Left colon (tissue), 2 donors: ENCODE data around the gene SPG11. TPM values are rescaled to one million over a fixed set of nuclear protein-coding genes. Genes with fewer than 3 reads are reported as not detected.
"Not testable (repeated sequence)": the region's sequence is repeated elsewhere in the genome, so short reads cannot be mapped to it uniquely, and the experiment has no call there.

ENCODE experiments used
- ATAC-seq: fragments of 200-7000 bp; cut with Tn5 transposase; one replicate; pipeline ENCODE4 v1.9.1; 2020; ENCODE audit warnings: mild to moderate bottlenecking, moderate library complexity
- DNase-seq, 2 donors: peaks; one replicate each; pipeline ENCODE4 v3.0.0-alpha.2; 2020
- intact Hi-C, 2 donors: fragments of 100-400 bp; cut with DNase I in 1 of 2; cut with micrococcal nuclease in 1 of 2; formaldehyde crosslinking; loops; one replicate each; pipeline versions ENCODE4 v1.11.2 to v1.14.0; 2022; cut with DNase I, micrococcal nuclease
- total RNA-seq, 2 donors: library from RNA; stranded (reverse); fragmentation: NEBNext Ultra II Directional; extraction: Animal tissue kit (Norgen Biotek cat#: 25700); gene quantifications; one replicate each; pipeline ENCODE4 v1.2.1, GENCODE V29; 2021
- donor health status: DM: no; HTN: no; CAD: no.
- donor health status: DM: yes; HTN: yes; CAD: no.

Gene SPG11
- total RNA-seq, 2 donors from 2014 or later: 90.7 to 113 TPM

GRCh38 chr15:44541282-44541958, 122.0 kb downstream of the SPG11 start:
- intact Hi-C loops: no loop called here

GRCh38 chr15:44537735-44538240, 125.7 kb downstream of the SPG11 start:
- DNase-seq (no peak), ATAC-seq (no peak)
- intact Hi-C loops: no loop called here

More at GRCh38 chr15:44541282-44541958, 122.0 kb downstream of the SPG11 start:
- no peak for ATAC-seq
- DNase-seq: no peak

GRCh38 chr15:44536962-44537734, 126.3 kb downstream of the SPG11 start, which contains the start of gene EIF3J:
Gene EIF3J, plus strand, starts transcription at chr15:44537147. Its CDS starts 48 bp downstream, at chr15:44537195.
- DNase-seq (peak; percentile 94 to 96), ATAC-seq (peak; percentile 84)
- intact Hi-C loops: no loop called here

GRCh38 chr15:44536302-44536961, 127.0 kb downstream of the SPG11 start:
- intact Hi-C loops: no loop called here
- ATAC-seq: peak; percentile 80
- peak; percentile 90 to 92 for DNase-seq

DNA sequence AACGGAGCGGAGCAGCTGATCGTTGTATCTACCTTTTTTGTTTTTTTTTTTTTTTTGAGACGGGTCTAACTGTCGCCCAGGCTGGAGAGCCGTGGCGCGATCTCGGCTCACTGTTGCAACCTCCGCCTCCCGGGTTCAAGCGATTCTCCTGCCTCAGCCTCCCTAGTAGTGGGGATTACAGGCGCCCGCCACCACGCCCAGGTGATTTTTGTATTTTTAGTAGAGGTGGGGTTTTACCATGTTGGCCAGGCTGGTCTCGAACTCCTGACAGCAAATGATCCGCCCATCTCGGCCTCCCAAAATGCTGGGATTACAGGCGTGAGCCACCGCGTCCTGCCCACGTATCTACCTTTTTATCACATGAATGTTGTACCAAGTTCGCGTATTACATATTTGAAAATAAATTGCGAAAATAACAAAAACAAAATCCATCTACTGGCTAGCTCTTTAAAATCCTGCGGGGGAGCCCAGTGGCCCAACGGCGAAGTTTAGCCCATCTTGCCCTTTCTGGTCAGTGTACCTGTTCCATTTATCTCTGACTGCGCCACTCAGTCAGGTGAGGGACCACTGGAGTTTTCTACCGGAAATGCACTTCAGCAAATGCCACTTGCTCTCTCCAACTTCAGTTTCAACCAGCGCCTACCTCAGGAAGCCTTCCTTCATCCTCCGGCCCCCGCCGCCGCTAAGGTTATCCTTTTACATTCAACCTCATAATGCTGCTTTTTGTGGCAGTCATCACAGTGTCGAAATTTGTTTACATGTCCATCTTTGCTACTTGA, 127.8 kb downstream of the SPG11 start:
- peak; percentile 33 to 52 for DNase-seq
- intact Hi-C loops: no loop called here
- peak; percentile 7 for ATAC-seq

- ATAC-seq: no peak
- intact Hi-C loops: no loop called here
- no peak for DNase-seq
These were observed 128.4 kb downstream of the SPG11 start for GRCh38 chr15:44535092-44535491.

GRCh38 chr15:44532689-44533088, 130.8 kb downstream of the SPG11 start:
- ATAC-seq: no peak
- intact Hi-C loops: no loop called here
- no peak for DNase-seq

- ATAC-seq, intact Hi-C loops, DNase-seq: not testable (repeated sequence)
These were observed 131.2 kb downstream of the SPG11 start for GRCh38 chr15:44532275-44532674.

- DNase-seq (no peak), ATAC-seq (no peak)
- intact Hi-C loops: no loop called here
These were observed 132.8 kb downstream of the SPG11 start for GRCh38 chr15:44530653-44531052.

- DNase-seq: no peak
- no peak for ATAC-seq
- intact Hi-C loops: no loop called here
These were observed 133.4 kb downstream of the SPG11 start for GRCh38 chr15:44529864-44530604.

GRCh38 chr15:44527241-44527640, 136.2 kb downstream of the SPG11 start:
- DNase-seq: no peak
- intact Hi-C loops: no loop called here

GRCh38 chr15:44525018-44525417, 138.4 kb downstream of the SPG11 start:
- intact Hi-C loops: no loop called here
- ATAC-seq (no peak), DNase-seq (no peak)

More at GRCh38 chr15:44527241-44527640, 136.2 kb downstream of the SPG11 start:
- no peak for ATAC-seq

DNA sequence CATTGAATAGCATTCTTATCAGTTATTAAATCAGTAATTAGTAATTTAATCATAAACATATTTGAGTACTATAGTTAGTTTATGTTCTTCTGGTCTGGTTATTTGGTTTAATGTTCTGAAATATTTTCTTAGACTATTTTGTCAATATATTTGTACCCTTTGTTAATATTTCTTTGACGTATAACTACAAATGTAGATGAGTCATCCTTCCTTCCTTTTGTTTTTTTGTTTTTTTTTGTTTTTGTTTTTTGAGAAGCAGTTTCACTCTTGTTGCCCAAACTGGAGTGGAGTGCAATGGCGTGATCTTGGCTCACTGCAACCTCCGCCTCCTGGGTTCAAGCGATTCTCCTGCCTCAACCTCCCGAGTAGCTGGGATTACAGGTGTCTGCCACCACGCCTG, 143.9 kb downstream of the SPG11 start:
- intact Hi-C loops: no loop called here
- ATAC-seq (no peak), DNase-seq (no peak)

GRCh38 chr15:44516436-44516835, 147.0 kb downstream of the SPG11 start:
- intact Hi-C loops: no loop called here
- DNase-seq (no peak), ATAC-seq (no peak)
